HG03103 (cell line): Measurements from ENCODE around the gene SSNA1.

ENCODE experiments used
- ATAC-seq: cut with Tn5 transposase; IDR thresholded peaks from one replicate; pipeline ENCODE4 v1.9.1; 2021; ENCODE audit warnings: low read depth; ENCODE audit not compliant: unreplicated experiment

SSNA1 gene

DNA sequence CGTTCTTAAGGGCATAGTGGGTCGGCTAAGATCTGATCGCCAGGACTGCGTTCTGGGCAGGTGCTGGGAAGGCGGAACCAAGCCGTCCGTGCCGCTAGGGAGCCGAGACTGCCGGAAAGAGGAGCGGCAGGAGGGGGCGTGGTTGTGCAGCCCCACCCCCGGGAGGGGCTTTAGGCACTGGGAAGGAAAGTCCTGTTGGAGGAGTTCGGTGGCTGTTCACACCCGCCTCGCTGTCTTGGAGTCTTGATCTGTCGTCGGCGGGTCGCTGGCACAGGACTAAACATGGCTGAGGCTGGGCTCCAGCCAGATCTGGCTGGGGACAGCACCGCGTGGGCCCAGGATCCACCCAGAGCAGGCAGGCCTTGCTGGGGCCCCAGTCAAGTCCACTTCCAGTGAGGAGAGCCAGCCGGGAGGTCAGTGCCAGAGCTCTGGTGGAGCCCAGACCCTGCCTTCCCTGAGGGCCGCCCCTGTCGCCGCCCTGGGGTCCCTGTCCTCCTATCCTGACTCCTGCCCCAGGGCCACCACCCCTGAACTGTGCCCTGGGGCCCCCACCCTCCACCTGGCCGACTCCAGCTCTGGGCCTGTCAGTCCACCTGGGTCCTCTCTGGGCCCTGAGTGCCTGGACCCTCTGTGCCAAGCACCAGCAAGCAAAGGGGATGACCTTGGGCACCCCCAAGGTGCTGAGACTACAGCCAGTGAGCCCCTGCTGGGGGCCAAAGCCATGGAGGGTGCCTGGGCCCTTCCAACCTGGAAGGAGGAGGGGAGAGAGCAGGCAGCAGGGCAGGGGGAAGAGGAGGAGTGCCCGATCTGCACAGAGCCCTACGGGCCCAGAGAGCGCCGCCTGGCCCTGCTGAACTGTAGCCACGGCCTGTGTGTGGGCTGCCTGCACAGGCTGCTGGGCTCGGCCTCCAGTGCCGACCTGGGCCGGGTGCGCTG is 29.1 kb downstream of the SSNA1 start:
- ATAC-seq = no peak

DNA sequence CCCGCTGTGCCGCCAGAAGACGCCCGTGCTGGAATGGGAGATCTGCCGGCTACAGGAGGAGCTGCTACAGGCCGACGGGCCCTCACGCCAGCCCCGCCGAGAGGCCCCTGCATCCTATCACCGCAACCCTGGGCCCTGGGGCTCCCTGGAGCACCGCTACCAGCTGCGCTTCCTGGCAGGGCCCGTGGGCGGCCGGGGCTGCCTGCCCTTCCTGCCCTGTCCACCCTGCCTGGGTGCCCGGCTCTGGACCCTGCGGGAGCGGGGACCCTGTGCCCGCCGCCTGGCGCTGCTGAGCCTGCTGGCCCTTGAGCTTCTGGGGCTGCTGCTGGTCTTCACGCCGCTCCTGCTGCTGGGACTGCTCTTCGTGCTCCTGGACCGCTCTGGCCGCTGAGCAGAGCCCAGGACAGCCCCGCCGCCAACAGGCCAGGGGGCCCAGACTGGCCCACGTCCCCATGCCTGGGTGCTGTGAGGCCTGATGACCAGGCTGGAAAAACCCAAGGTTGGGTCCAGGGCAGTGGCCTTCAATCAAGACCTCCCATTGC is 29.8 kb downstream of the SSNA1 start:
- no peak for ATAC-seq

DNA sequence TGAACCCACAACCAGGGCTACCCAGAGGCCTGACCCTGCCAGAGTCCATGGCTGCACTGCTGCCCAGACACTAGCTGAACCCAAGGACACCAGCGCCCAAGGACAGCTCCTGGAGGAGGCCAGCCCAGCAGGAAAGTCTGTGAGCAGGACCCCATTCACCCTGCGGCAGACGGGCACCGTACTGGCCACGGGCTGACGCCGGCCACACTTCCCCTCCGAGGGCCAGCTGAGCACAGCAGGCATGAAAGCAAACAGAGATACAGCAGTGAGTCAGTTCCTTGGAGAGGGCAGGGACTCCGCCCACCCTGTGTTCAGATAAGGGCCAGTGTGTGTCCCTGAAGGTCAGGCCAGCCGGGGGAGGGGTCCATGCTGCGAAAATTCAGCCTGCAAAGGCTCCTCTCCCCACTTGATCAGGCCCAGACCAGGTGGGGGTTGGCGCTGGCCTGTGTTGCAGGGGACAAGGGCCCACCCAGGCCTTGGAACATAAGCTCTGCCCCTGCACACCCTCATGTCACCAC is 30.3 kb downstream of the SSNA1 start:
- ATAC-seq = no peak

DNA sequence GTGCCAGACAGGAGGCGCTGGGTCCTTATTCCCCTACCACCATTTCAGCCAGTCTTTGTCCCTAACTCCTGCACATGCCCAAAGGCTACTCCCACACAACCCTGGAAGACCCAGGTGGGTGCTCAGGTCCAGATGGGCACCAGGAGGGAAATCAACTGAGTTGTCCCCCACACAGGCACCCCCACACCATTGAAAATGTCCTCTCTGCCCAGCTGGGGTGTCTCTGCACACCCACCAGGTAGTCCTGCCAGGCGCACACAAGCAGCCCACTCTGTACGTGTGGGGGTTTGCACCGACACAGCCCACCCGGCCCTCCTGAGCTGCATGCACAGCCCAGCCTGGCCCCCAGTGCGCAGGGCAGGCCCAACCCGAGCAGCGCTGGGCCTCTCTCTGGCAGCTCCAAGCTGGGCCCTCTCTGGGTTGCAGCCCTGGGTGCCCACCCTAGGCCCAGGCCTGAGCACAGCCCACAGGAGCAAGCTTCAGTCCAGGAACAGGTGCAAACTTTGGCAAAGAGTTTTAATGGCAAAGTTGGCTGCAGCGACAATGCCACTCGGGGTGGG is 31.4 kb downstream of the SSNA1 start:
- no peak for ATAC-seq

DNA sequence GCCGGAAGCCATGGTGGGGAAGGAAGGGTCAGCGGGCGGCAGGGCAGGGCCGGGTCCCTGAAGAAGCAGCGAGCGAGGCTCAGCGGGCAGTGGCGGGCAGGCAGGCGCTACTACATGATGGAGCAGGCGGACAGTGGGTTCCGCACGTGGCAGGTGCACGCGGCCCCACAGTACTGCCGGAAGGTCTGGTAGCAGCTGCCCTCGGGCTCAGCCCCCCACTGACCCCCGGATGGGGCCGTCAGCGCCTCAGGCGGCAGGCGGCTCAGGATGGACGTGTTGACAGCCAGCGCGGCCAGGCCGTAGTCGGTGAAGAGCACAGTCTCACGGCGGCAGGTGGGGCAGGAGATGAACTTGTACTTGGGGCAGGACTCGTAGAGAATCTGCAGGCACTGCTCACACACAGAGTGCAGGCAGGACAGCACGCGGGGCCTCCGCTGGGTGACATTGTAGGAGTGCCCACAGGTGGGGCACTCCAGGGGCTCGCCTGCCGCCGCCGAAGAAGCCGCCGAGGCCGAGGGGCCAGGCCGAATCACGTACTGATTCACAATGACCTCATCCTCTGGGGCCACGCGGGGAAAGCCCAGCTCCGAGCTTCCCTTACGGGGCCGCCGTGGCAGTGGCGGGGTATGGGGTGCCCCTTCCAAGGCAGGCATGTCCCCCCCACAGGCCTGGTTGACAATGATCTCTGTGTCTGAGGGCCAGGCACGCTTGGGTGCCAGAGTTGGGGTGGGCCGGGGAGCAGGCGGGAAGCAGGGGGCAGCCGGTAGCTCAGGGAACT is 32.0 kb downstream of the SSNA1 start:
- no peak for ATAC-seq

DNA sequence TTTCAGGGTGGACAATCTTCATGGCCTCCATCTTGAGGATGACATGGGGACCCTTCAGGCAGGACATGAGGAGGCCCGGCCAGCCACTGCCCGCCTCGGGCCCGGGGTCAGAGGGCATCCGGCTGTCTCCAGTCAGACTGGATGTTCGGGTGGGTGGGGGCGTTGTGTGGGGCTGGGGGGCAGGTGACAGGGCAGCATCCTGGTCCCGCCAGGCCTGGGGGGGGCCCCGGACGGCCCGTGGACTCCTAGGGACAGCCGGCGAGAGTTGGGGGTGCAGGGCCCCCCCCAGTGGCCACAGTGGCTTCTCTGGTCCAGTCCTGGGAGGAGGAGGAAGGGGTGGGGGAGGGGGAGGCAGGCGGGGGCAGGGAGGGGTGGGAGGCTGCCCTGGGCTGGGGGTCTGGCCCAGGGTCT is 32.6 kb downstream of the SSNA1 start:
- ATAC-seq = no peak

DNA sequence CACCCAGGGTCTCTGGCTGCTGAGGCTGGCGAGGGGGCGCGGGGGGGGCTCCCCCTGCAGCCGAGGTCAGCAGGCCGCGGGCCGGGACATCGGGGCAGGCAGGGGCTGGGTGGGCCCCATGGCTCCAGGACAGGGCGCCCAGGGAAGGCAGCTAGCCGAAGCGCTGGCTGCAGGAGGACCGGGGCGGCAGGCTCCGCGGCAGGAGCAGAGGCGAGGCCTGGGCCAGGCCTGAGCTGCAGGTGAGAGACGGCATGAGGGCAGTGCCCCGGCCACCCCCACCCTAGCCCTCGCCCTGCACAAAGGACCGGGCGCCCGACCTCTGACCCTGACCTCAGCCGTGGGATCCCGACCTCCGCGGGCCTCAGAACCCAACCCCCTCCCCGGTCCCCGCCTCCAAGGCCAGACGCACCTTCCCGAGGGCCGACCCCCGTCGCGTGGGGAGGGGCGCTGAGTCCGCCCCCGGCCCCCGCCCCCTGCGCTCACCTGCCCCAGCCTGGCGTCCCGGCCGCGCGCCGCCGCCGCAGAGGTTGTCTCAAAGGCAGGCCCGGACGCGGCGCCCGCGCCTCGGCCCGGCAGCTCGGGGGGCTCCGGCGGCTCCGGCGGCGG is 33.1 kb downstream of the SSNA1 start:
- ATAC-seq = no peak

DNA sequence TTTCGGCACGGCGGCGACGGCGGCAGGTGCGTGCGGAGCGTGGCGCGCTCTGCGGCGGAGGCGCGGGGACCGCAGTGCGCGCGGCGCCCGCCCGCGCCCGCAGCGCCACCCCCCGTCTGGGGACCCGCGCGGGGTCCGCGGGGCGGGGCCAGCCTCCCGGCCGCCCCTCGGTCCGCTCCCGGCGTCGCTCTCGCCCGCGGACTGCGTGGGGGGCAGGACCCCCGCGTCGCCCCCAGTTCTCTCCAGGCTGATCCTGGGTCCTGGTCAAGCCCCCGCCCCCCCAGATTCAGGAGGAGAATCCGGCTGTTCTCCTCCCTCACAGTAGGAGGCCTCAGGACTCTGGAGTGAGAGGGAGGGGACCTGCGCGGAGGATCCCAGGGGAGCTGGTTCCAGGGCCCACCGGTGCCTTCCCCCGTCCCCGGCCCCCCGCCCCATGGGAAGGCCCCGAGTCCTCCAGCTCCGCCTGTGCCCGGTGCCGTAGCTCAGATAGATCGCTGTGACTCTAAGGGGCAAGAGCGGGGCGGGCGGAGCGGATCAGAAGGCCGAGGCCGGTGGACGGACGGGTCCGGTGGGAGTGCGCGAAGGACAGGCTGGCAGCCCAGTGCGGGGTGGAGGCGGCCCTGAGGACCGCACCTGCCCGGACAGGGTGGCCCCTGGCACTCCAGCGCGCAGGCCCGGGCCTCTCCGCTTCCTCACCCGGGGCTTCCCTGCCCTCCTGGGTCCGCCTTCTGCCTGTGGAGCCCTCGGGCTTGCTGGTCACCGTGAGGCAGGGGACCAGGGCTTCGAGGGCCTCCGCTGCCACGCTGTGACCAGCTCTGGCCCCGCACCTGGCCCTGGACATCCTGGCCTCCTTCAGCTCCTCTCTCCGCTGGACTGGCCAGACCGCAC is 34.0 kb downstream of the SSNA1 start, which contains the start of gene RNF208:
Gene RNF208, minus strand, starts transcription at position 51 of the 888 bp plus-strand sequence. CDS start 1,028 bp downstream, outside the sequence.
- ATAC-seq = peak; percentile 3

DNA sequence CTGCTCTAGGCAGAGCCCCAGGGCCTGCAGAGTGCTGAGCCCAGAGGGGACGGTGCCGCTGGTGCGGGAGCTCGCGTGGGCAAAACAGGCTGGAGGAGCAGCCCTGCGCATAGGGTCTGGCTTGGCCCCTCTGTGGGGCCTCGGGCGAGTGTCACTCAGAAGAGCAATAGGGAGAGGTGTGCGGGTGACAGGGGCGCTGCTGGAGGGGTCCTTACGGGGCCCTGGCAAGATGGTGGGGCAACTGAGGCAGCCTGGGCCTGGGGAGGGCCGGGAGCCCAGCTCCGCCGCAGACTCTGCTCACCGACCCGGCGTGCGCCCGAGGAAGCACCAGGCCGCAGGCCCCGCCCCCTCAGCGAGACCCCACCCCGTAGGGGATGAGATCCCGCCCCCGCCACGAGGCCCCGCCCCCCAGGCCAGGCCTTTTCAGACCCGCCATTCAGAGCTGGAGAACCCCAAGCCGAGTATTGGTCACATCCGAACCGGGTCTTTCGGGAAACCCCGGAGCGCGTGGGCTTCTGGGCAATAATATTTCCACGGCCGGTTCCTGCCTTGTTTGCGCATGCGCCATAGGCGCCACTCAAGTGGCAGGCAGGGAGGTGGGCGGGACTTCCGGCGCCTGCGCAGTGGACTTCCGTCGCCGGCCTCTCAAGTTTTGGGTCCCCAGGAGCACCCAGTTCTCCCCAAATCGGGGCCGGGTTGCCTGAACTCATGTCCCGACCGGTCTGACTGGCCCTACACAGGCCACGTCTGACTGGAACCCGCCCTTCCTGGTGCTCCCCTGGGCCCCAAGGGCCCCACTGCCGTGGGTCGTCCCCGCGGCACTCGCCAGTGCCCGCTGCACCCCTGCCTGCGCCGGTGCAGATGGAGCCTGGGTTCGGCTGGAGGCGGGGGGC is 34.8 kb downstream of the SSNA1 start:
- ATAC-seq = peak; percentile 73

DNA sequence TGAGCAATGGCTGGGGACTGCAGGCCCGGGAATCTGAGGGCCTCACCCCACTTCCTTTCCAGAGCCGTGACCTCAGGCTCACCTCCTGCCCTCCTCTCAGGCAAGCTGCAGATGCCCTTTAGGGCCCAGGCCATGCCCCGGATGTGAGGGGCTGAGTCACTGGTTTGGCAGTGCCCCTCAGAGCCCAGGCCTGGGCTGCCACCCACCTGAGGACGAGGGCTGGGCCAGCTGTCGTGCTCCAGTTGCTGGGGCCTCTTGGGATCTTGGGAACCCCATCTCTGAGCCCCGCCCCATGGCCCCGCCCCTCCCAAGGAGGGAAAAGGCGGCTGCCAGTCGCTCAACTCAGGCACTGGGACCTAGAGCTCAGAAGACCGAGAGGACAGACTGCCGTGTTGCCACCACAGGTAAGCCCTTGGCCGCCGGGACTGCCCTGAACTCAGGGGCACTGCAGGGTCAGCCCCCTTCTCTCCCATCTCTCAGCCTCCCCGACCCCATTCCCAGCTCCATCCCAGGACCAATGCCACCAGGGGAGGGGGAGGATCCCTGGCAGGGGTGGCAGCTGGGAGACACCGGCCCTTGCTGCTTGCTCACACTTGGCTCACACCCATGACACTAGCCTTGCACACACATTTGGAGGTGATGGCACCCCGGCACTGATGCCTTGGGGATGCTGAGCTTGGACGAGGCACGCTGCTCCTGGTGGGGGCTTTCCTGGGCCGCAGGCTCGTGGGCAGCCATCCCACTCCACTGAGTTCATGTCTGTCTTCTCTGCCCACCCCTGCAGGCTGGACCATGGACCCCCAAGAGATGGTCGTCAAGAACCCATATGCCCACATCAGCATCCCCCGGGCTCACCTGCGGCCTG is 36.6 kb downstream of the SSNA1 start, which contains the start of gene CYSRT1:
Gene CYSRT1, plus strand, starts transcription at position 345 of the 865 bp plus-strand sequence. Its CDS starts 448 bp downstream, at position 793.
- no peak for ATAC-seq

DNA sequence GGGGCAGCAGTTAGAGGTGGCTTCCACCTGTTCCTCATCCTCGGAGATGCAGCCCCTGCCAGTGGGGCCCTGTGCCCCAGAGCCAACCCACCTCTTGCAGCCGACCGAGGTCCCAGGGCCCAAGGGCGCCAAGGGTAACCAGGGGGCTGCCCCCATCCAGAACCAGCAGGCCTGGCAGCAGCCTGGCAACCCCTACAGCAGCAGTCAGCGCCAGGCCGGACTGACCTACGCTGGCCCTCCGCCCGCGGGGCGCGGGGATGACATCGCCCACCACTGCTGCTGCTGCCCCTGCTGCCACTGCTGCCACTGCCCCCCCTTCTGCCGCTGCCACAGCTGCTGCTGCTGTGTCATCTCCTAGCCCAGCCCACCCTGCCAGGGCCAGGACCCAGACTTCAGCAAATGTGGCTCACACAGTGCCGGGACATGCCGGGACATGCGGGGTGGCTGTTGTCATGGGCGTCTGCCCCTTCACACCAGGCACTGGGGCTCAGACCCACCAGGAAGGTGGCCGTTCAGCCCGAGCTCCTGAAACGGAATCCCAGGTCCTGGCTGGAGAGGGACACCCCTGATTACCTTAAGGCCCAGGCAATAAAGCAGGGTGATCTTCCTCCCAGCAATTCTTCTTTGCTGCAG is 37.3 kb downstream of the SSNA1 start:
- no peak for ATAC-seq

DNA sequence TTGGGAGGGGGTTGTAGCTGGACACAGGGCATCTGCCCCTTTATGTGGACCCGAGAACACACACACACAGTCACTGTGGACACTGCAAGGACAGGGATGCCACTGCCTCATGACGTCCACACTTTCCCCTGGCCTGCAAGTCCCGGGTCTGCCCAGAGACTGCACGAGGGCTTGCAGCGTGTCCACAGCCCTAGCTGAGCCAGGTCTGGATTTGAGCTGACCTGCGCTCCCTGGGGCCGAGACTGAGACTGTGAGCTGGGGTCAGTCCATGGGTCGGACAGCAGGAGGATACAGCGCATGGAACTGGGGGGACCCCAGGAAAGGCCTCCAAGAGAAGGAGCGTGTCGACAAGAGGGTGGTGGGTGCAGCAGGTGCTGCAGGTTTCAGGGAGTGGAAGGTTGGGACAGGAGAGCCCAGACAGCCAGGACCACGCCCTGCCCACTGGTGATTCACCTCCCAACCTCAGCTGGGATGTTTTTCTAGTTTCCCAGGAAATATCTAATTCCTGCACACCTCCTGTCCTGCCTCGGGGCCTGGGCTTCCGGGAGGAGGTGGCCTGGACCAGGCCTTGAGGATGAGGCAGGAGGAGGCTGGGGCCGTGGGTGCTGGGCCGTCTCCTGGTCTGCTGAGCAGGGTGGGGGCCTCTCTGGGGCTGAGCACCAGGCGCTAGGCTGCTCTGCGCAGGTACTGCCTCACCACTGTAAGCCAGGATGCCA is 38.0 kb downstream of the SSNA1 start:
- no peak for ATAC-seq

DNA sequence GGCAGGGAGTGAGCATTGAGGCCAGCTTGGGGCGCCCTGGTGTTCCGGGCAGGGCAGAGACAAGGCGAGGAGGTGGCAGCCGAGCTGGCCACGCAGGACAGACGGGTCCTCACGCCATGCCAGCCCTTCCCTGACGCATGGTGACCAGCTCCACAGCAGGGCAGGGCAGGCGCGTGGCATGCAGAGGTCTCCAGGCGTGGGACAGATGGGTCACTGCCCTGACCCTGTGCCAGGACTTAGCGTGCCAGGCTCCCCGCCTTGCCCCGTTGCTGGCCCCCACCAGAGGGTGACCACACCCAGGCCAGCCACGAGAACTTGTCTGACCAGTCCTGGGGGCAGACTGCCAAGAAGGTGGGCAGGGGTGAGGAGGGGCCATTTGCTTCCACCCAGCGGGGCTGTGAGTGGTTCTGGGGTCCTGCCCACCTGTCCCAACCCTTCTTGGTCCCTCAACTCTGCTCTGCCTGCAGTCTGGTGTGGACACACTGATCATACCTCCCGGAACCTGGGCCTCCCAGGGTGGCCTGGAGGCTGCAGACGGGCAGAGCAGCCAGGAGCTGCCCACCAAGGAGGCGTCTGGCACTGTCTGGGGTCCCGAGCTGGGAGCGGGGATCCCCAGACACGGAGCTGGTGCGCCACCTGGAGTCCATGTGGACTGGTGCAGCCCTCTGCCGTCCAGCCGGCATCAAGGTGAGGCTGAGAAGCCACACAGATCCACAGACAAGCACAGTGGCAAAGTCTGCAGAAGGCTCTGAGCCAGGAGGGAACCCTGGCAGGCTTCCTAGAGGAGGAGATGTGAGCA is 38.8 kb downstream of the SSNA1 start, which contains the start of gene RNF224:
Gene RNF224, plus strand, starts transcription at position 449 of the 799 bp plus-strand sequence. CDS start 834 bp downstream, outside the sequence.
- no peak for ATAC-seq

DNA sequence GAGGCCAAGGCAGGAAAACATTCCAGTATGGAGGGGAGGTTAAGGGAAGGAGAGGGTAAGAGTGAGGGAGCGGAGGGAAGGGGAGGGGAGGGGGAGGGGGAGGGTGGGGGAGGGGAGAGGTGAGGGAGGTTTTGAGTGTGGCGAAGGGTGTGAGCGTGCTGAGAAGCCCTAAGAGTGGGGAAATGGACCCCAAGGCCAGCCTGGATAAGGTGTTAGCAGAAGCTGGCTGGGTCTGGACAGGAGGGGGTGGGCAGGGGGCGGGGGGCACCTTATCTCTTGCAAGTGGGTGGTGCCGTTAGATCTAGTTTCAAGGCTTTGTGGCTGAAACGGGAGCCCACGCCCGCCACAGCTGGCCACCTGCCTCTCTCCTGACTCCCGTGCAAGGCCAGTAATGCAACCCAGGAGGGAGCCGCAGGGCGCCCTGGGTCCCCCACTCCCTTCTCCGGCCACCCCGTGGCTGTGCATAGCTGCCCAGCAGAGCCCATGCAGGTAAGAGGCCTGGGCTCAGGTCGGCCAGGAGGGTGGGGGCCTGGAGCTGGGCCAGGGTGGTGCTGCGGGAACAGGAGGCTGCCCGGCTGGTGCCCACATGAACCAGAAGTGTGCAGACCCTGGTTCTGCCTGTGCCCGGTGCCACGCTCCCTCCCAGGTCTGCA is 39.5 kb downstream of the SSNA1 start:
- ATAC-seq = no peak

DNA sequence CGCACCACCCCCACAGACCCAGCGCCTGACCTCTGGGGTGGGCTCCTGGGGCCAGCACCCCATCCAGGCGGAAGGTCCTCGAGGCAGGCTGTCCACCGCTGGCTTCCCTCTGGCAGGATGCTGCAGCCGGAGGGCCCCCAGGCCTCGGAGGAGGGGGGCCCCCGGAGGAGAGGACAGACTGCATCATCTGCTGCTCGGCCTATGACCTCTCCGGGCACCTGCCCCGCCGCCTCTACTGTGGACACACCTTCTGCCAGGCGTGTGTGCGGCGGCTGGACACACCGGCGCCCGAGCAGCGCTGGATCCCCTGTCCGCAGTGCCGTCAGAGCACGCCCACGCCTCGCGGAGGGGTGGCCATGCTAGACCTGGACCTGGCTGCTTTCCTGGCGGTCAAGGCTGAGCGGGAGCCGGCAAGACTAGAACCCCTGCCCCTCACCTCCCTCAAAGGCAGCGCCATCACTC is 40.1 kb downstream of the SSNA1 start:
- no peak for ATAC-seq
